Loucy (cell line): ENCODE results near the gene PTGR3.

Experiments used
- EZH2phosphoT487 ChIP-seq: fragments of 200-600 bp; IDR thresholded peaks from 2 replicates; pipeline ENCODE4 v1.6.1; 2018; ENCODE audit warnings: antibody characterized with exemption, mild to moderate bottlenecking, moderate library complexity, borderline replicate concordance
- TF ChIP-seq, protein P1 (sequence below): fragments of 200-600 bp; sonication (generic); conservative IDR thresholded peaks from 2 replicates; pipeline ENCODE4 v1.5.1; 2014; ENCODE audit warnings: mild to moderate bottlenecking, antibody characterized with exemption, low read length

DNA sequence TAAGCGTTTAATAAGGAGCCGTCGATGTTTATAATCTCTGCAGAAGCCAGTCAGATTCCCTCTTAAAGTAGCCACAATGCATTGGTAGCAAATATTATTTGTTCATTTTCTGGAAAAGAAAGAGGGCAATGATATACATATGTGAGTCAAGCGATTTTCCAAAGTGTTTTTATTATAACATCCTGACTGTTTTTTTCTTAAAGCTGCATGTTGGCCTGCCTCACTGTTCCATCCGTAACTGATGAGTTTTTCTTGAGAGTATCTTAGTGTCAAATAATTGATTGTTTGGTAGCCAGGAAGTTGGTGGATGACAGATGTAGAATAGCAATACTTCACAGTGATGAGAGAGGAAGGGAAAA lies 5.4 kb upstream of the PTGR3 start:
- TF ChIP-seq, protein P1, sequence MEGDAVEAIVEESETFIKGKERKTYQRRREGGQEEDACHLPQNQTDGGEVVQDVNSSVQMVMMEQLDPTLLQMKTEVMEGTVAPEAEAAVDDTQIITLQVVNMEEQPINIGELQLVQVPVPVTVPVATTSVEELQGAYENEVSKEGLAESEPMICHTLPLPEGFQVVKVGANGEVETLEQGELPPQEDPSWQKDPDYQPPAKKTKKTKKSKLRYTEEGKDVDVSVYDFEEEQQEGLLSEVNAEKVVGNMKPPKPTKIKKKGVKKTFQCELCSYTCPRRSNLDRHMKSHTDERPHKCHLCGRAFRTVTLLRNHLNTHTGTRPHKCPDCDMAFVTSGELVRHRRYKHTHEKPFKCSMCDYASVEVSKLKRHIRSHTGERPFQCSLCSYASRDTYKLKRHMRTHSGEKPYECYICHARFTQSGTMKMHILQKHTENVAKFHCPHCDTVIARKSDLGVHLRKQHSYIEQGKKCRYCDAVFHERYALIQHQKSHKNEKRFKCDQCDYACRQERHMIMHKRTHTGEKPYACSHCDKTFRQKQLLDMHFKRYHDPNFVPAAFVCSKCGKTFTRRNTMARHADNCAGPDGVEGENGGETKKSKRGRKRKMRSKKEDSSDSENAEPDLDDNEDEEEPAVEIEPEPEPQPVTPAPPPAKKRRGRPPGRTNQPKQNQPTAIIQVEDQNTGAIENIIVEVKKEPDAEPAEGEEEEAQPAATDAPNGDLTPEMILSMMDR, result no peak
- no peak for TF ChIP-seq EZH2phosphoT487
